Trophoblast cell (in vitro differentiated cells and primary cell): ENCODE data around the gene MAN2B1.

ENCODE experiments used
- DNase-seq, 2 donors: peaks; one replicate each; pipeline ENCODE4 v3.0.0-alpha.2; 2016
- H2AFZ ChIP-seq: 2 replicates; pipeline ENCODE4 v1.6.1; 2013; ENCODE audit warnings: low read length, moderate library complexity, mild to moderate bottlenecking; ENCODE audit not compliant: insufficient read depth, poor library complexity
- H2AK5ac ChIP-seq: 2 replicates; pipeline ENCODE4 v1.6.1; 2013; ENCODE audit warnings: mild to moderate bottlenecking, low read length
- H2BK120ac ChIP-seq: 2 replicates; pipeline ENCODE4 v1.6.1; 2013; ENCODE audit warnings: low read length, mild to moderate bottlenecking, moderate library complexity; ENCODE audit not compliant: insufficient read depth, poor library complexity
- H2BK12ac ChIP-seq: 2 replicates; pipeline ENCODE4 v1.6.1; 2013; ENCODE audit warnings: mild to moderate bottlenecking, low read length, moderate library complexity
- H2BK5ac ChIP-seq: 2 replicates; pipeline ENCODE4 v1.6.1; 2013; ENCODE audit warnings: low read length, low read depth, moderate library complexity, mild to moderate bottlenecking; ENCODE audit not compliant: poor library complexity
- H3K14ac ChIP-seq: 2 replicates; pipeline ENCODE4 v1.6.1; 2013; ENCODE audit warnings: mild to moderate bottlenecking, low read length
- H3K18ac ChIP-seq: 2 replicates; pipeline ENCODE4 v1.6.1; 2013; ENCODE audit warnings: mild to moderate bottlenecking, low read length
- H3K23ac ChIP-seq: 2 replicates; pipeline ENCODE4 v1.6.1; 2013; ENCODE audit warnings: low read length
- H3K27ac ChIP-seq: 2 replicates; pipeline ENCODE4 v1.5.1; 2013; ENCODE audit warnings: low read depth, mild to moderate bottlenecking, inconsistent platforms, low read length, moderate library complexity
- H3K27me3 ChIP-seq: 2 replicates; pipeline ENCODE4 v1.6.1; 2013; ENCODE audit warnings: inconsistent platforms, mild to moderate bottlenecking, low read length, moderate library complexity; ENCODE audit not compliant: insufficient read depth
- H3K36me3 ChIP-seq, 2 experiments: 1 replicate in 1 of 2; 2 replicates in 1 of 2; pipeline ENCODE4 v1.6.1; 2013; ENCODE audit warnings: low read length in 2 of 2, mild to moderate bottlenecking in 2 of 2, moderate library complexity in 1 of 2; ENCODE audit not compliant: insufficient read depth in 2 of 2, control insufficient read depth in 1 of 2
- H3K4ac ChIP-seq: 2 replicates; pipeline ENCODE4 v1.6.1; 2013; ENCODE audit warnings: low read depth, mild to moderate bottlenecking, low read length, moderate library complexity
- H3K4me1 ChIP-seq, 2 experiments: 1 replicate in 1 of 2; 2 replicates in 1 of 2; pipeline ENCODE4 v1.6.1; 2013; ENCODE audit warnings: low read length in 2 of 2, mild to moderate bottlenecking in 2 of 2, moderate library complexity in 1 of 2; ENCODE audit not compliant: insufficient read depth in 2 of 2, control insufficient read depth in 1 of 2
- H3K4me2 ChIP-seq: 2 replicates; pipeline ENCODE4 v1.6.1; 2013; ENCODE audit warnings: inconsistent platforms, mild to moderate bottlenecking, low read length, moderate library complexity
- H3K4me3 ChIP-seq: 2 replicates; pipeline ENCODE4 v1.5.1; 2013; ENCODE audit warnings: mild to moderate bottlenecking, low read depth, low read length, inconsistent platforms
- H3K79me1 ChIP-seq: one replicate; pipeline ENCODE4 v1.6.1; 2013; ENCODE audit warnings: low read length
- H3K79me2 ChIP-seq: 2 replicates; pipeline ENCODE4 v1.6.1; 2013; ENCODE audit warnings: low read length, mild to moderate bottlenecking; ENCODE audit not compliant: control insufficient read depth, insufficient read depth, poor library complexity
- H3K9ac ChIP-seq: 2 replicates; pipeline ENCODE4 v1.6.1; 2013; ENCODE audit warnings: mild to moderate bottlenecking, low read length
- H3K9me3 ChIP-seq: 2 replicates; pipeline ENCODE4 v1.6.1; 2013; ENCODE audit warnings: low read depth, mild to moderate bottlenecking, control low read depth, inconsistent platforms, low read length; ENCODE audit not compliant: insufficient read depth
- H4K12ac ChIP-seq: 2 replicates; pipeline ENCODE4 v1.6.1; 2013; ENCODE audit warnings: low read depth, mild to moderate bottlenecking, low read length, moderate library complexity
- H4K8ac ChIP-seq: 2 replicates; pipeline ENCODE4 v1.6.1; 2013; ENCODE audit warnings: low read depth, mild to moderate bottlenecking, low read length, moderate library complexity
- H4K91ac ChIP-seq: one replicate; pipeline ENCODE4 v1.6.1; 2013; ENCODE audit warnings: low read depth, mild to moderate bottlenecking, low read length, moderate library complexity
- WGBS: extraction: QIAGEN DNeasy Blood & Tissue Kit; methylation state at CpG from one replicate; pipeline ENCODE4 v1.1.7; 2013; ENCODE audit warnings: missing lambda C conversion rate; ENCODE audit not compliant: insufficient read length, insufficient coverage; ENCODE audit errors: extremely low coverage; 5-methylcytosine and 5-hydroxymethylcytosine counted together

The MAN2B1 gene

GRCh38 chr19:12667731-12668302 lies 1.3 kb upstream of the MAN2B1 start:
- Histone ChIP-seq H3K4me2 (peak overlapping the region; percentile 91), H3K27ac (no peak overlapping the region), H2BK5ac (no peak overlapping the region), H3K9me3 (no peaks in the 10 kb centered on the region), H3K14ac (no peak overlapping the region), H2BK120ac (no peak overlapping the region), H3K27me3 (no peaks in the 10 kb centered on the region), H3K4me1 (peaks cover 20 to 27% of the 10 kb centered on the region in 2 experiments), H4K91ac (no peak overlapping the region), H2AFZ (no peak overlapping the region), H2AK5ac (no peak overlapping the region), H3K4me3 (no peak overlapping the region), H4K8ac (no peak overlapping the region), H3K23ac (no peak overlapping the region), H3K4ac (no peak overlapping the region), H3K79me2 (peaks cover 10% of the 10 kb centered on the region), H3K18ac (peak overlapping the region; percentile 12), H3K79me1 (peaks cover 11% of the 10 kb centered on the region), H4K12ac (peak overlapping the region; percentile 46), H3K36me3 (peaks cover 36 to 38% of the 10 kb centered on the region in 2 experiments), H3K9ac (no peak overlapping the region), H2BK12ac (no peak overlapping the region)
- DNase-seq = no peak
- WGBS = no CpG with 5 or more reads among the region's 4 CpGs

- H3K27me3 ChIP-seq = no peaks in the 10 kb centered on the region
- WGBS = no CpG with 5 or more reads among the region's 12 CpGs
Measured at GRCh38 chr19:12665671-12666264, 774 bp downstream of the MAN2B1 start.

GRCh38 chr19:12665281-12665573 lies 1.3 kb downstream of the MAN2B1 start:
- Histone ChIP-seq H4K12ac (no peak overlapping the region), H3K14ac (no peak overlapping the region), H2BK12ac (no peak overlapping the region), H2AK5ac (no peak overlapping the region), H3K9me3 (no peaks in the 10 kb centered on the region), H3K79me2 (peaks cover 10% of the 10 kb centered on the region), H2BK120ac (no peak overlapping the region), H3K27ac (no peak overlapping the region), H2BK5ac (no peak overlapping the region), H3K4ac (no peak overlapping the region), H3K79me1 (peaks cover 11% of the 10 kb centered on the region), H3K18ac (no peak overlapping the region), H3K27me3 (no peaks in the 10 kb centered on the region), H3K4me2 (no peak overlapping the region), H2AFZ (no peak overlapping the region), H4K8ac (no peak overlapping the region), H3K36me3 (peaks cover 38 to 41% of the 10 kb centered on the region in 2 experiments), H3K23ac (no peak overlapping the region), H3K9ac (no peak overlapping the region), H3K4me1 (peaks cover 14 to 22% of the 10 kb centered on the region in 2 experiments), H4K91ac (no peak overlapping the region), H3K4me3 (no peak overlapping the region)
- peak in 1 of 2 donors; percentile 26 for DNase-seq
- WGBS = no CpG with 5 or more reads among the region's 10 CpGs

More at GRCh38 chr19:12665671-12666264, 774 bp downstream of the MAN2B1 start:
- Histone ChIP-seq H3K23ac (no peak overlapping the region), H4K8ac (peak overlapping the region; percentile 69), H2BK120ac (no peak overlapping the region), H3K79me1 (peaks cover 11% of the 10 kb centered on the region), H3K4ac (no peak overlapping the region), H2AFZ (peak overlapping the region; percentile 65), H3K9me3 (no peaks in the 10 kb centered on the region), H3K4me3 (peak overlapping the region; percentile 86), H4K12ac (peak overlapping the region; percentile 9), H3K14ac (peak overlapping the region; percentile 63), H3K9ac (peak overlapping the region; percentile 55), H4K91ac (no peak overlapping the region), H2BK12ac (no peak overlapping the region), H3K4me2 (peak overlapping the region; percentile 75), H3K79me2 (peaks cover 10% of the 10 kb centered on the region), H3K27ac (no peak overlapping the region), H3K18ac (no peak overlapping the region), H2BK5ac (no peak overlapping the region), H3K36me3 (peaks cover 41% of the 10 kb centered on the region in 2 experiments), H2AK5ac (no peak overlapping the region), H3K4me1 (peaks cover 19 to 27% of the 10 kb centered on the region in 2 experiments)
- DNase-seq = peak in 1 of 2 donors; percentile 1

GRCh38 chr19:12664406-12665280 lies 1.9 kb downstream of the MAN2B1 start:
- peaks cover 38 to 43% of the 10 kb centered on the region in 2 experiments for H3K36me3 ChIP-seq
- peaks cover 7% of the 10 kb centered on the region for H3K79me2 ChIP-seq
- no peak overlapping the region for H2BK12ac ChIP-seq
- H3K27ac ChIP-seq = no peak overlapping the region
- no peak overlapping the region for H3K14ac ChIP-seq
- H2AFZ ChIP-seq = no peak overlapping the region
- H2BK120ac ChIP-seq = no peak overlapping the region
- H3K18ac ChIP-seq = no peak overlapping the region
- H3K27me3 ChIP-seq = no peaks in the 10 kb centered on the region
- H3K9me3 ChIP-seq = no peaks in the 10 kb centered on the region
- H2AK5ac ChIP-seq = no peak overlapping the region
- H4K12ac ChIP-seq = no peak overlapping the region
- no peak overlapping the region for H2BK5ac ChIP-seq
- no peak overlapping the region for H4K8ac ChIP-seq
- H3K4me1 ChIP-seq = peaks cover 12 to 19% of the 10 kb centered on the region in 2 experiments
- WGBS = no CpG with 5 or more reads among the region's 29 CpGs
- no peak overlapping the region for H3K9ac ChIP-seq
- H3K4me2 ChIP-seq = no peak overlapping the region
- H3K4me3 ChIP-seq = no peak overlapping the region
- no peak overlapping the region for H4K91ac ChIP-seq
- peaks cover 8% of the 10 kb centered on the region for H3K79me1 ChIP-seq
- H3K23ac ChIP-seq = no peak overlapping the region
- DNase-seq = no peak
- no peak overlapping the region for H3K4ac ChIP-seq
